ENCODE results near the gene CCDC116.
A peak's percentile ranks its signal among the peaks of the same experiment; 100 is the strongest.
"Not testable (repeated sequence)": the region's sequence is repeated elsewhere in the genome, so short reads cannot be mapped to it uniquely, and the experiment has no call there.

Gene CCDC116

DNA sequence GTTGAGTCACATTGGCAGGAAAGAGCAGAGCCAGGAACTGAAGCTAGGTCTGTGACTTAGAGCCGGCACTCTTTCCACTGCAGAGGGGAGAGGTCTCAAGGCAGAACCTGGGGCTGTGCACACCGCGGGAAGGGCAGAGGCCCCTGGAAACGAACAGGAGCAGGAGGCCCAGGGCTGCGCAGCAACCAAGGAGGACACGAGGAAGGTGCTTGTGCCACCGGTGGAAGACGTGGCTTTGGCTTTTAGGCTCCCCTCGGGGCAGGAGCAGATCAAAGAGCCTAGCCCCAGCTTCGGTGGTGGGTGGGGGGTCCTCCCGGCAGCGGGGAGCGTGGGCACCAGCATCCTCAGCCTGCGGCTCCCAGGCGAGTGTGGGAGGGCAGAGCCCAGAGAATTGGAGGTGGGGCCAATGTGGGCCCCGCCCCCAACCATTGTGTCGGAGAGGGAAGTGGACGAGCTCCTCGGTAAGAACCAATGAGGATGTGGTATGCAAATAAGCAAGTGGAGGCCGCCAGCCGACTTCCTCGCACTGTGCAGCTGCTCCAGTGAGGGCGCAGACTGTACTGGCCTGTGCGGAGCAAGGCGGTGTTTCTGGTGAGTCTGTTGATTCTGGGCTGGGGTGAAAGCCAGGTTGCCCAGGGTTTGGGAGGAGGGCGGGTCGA, at the start of gene CCDC116:
TSS of gene CCDC116 (plus strand) at position 524 of the 659 bp plus-strand sequence. CDS start 422 bp downstream, outside the sequence.
- no peak for DNase-seq (ENCODE audit: low spot score)

GRCh38 chr22:21582801-21583740, 49.5 kb upstream of the CCDC116 start:
- no peak for DNase-seq (ENCODE audit: low spot score)

DNA sequence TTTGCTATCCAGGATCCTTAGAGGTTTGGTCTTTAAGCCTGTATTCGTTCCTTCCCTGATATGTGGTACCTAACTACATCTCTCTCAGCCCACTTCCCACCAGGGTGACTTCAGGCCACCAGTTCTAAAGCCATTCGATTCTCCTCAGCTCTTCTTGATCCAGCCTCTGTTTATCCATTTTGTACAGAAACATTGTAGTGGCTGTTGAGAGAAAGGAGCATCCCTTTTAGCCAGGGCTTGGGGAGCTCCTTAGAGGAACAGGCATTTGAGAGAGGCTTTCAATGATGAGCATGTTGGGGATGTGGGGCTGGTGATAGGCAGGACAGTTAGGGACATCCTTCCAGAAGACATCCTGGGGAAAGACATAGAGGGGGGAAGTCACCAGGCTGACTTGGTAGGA, 47.2 kb upstream of the CCDC116 start:
- DNase-seq (ENCODE audit: low spot score) = no peak

DNA sequence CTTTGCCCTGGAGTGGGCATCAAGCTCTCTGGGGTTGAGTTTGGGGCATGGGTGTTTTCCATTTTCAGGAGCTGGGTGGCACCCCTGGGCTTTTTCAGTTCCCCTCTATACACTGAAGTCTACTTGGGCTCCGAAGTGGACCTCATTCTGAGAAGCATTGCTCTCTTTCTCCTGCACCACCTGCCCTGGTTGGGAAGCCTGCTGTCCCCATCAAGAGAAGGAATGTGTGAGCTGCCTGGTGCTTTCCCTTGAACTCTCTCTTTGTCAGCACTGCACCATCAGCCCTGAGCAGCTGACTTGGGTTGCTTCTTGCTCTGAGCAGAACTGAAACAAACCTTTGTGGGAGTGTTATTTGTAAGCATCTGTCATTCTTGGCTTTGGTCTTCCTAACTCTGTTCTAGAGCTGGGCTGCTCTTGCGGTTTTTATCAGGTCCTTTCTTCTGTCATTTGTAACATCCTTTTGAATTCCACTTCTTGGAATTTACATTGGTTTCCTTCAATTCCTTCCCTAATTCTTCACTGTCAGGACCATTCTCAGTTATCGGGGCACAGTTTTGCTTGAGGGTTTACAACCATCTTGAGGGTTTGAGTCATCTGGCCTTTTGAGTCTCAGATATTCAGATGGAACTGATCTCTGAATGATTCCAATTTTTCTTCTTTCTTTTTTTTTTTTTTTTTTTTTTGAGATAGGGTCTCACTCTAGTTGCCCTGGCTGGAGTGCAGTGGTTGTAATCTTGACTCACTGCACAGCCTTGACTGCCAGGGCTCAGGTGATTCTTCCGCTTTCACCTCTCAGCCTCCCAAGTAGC, 44.6 kb upstream of the CCDC116 start:
- DNase-seq (ENCODE audit: low spot score) = peak; percentile 86

DNA sequence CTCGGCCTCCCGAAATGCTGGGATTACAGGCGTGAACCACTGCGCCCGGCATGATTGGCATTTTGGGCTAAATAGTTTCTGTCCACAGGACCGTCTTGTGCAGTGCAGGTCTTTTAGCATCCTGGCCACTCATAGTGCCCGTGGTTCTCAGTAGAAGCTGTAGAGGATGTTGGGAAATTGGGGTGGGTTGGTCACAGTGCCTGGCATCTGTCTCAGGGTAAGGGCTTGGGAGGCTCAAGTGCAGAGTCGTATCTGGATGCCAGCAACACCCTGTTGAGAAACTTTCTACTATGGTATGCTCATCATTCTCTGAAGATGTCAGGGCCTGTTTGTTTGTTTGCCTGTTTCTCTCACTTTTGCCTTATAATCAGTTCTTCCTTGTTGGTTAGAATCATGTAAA, 43.2 kb upstream of the CCDC116 start:
- DNase-seq (ENCODE audit: low spot score) = no peak

- DNase-seq (ENCODE audit: low spot score) = peak; percentile 54
Measured at GRCh38 chr22:21590809-21591641, 41.5 kb upstream of the CCDC116 start.

DNA sequence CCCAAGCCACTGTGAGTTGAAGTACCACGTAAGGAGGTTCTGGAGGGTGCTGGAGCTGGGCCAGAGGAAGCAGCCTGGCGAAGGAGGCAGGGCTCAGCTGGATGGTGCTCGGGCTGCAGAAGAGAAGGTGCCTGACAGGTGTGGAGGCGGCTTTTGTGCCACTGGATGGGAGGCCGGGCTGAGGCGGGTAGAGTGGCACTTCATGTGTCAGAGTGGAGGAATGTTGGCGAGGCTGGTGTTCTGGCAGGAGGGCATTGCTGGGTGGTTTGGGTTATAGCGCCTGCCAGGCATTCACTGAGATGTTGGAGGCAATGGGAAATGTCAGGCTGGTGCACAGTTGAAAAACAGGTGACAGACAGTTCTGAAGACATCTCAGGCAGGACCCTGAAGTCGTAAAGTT, 40.9 kb upstream of the CCDC116 start:
- DNase-seq (ENCODE audit: low spot score) = no peak

- no peak for DNase-seq (ENCODE audit: low spot score)
Measured at GRCh38 chr22:21592422-21592821, 40.1 kb upstream of the CCDC116 start.

DNA sequence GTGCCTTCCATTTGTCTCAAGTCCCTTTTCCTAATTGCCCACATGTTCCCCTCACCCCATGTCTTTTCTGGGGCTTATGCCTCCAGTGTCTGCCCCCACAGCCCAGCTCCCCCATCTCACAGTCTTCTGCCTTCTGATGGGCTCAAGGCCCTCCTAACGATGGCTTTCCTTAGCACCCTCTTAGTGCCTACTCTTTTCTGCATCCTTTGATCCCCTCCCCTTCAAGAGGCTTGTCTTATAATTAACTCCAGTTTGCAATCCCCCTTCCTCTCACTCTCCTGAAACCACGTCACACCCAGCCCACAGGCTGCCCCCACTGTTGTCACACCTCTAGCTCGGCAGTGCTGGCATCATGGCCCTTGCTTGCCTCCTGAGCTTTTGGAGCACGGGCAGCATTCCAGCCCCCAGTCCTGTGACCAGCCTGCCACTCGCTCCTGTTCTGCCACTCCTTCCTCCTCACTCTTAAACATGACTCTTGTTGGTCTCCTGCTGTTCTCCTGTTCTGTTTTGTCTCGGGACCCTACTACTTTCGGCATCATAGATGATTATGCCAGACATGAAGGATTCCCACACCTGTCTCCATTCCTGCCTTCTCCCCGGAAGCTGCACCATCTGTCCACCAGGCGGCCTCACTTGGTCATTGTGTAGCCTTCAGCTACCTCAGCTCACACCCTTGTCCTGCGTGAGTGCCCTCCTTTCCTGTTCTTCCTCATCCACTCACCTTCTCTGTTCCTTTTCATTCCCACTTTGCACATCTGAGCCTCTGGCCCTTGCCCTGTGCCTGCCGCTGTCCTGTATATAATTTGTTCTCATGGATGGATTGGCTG, 38.9 kb upstream of the CCDC116 start:
- no peak for DNase-seq (ENCODE audit: low spot score)

GRCh38 chr22:21594865-21595452, 37.6 kb upstream of the CCDC116 start:
- DNase-seq (ENCODE audit: low spot score) = peak; percentile 49

DNA sequence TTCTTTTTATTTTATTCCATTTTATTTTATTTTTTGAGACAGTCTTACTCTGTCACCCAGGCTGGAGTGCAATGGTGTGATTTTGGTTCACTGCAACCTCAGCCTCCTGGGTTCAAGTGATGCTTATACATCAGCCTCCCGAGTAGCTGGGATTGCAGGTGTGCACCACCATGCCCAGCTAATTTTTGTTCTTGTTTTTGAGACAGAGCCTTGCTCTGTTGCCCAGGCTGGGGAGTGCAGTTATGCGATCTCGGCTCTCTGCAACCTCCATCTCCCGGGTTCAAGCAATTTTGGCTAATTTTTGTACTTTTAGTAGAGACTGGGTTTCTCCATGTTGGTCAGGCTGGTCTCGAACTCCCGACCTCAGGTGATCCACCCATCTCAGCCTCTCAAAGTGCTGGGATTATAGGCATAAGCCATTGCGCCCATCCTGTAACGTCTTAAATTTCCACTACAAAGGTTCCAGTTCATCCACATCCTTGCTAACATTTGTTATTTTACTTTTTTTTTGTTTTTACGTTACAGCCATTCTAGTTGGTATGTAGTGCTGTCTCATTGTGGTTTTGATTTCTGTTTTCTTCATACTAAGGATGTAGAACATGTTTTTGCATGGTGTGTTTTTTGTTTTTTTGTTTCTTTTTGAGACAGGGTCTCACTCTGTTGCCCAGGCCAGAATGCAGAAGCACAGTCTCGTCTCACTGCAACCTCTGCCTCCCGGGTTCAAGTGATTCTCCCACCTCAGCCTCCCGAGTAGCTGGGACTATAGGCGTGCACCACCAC, 36.0 kb upstream of the CCDC116 start:
- not testable (repeated sequence) for DNase-seq (ENCODE audit: low spot score)

DNA sequence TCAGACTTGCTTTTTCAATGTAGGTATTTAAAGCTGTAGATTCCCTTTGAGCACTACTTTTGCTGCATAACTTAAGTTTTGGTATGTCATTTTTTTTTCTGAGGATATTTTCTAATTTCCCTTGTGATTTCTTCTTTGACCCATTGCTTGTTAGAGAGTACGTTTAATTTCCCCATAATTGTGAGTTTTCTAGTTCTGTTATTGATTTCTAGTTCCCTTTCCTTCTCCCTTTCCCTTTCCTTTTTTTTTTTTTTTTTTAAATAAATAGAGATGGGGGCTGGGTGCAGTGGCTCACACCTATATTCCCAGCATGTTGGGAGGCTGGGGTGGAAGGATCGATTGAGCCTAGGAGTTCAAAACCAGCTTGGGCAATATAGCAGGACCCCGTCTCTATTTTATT, 34.3 kb upstream of the CCDC116 start:
- DNase-seq (ENCODE audit: low spot score) = no peak

GRCh38 chr22:21599053-21599893, 33.3 kb upstream of the CCDC116 start:
- no peak for DNase-seq (ENCODE audit: low spot score)

- DNase-seq (ENCODE audit: low spot score) = no peak
Measured at GRCh38 chr22:21602579-21602978, 30.0 kb upstream of the CCDC116 start.

- no peak for DNase-seq (ENCODE audit: low spot score)
Measured at GRCh38 chr22:21603973-21604372, 28.6 kb upstream of the CCDC116 start.

DNA sequence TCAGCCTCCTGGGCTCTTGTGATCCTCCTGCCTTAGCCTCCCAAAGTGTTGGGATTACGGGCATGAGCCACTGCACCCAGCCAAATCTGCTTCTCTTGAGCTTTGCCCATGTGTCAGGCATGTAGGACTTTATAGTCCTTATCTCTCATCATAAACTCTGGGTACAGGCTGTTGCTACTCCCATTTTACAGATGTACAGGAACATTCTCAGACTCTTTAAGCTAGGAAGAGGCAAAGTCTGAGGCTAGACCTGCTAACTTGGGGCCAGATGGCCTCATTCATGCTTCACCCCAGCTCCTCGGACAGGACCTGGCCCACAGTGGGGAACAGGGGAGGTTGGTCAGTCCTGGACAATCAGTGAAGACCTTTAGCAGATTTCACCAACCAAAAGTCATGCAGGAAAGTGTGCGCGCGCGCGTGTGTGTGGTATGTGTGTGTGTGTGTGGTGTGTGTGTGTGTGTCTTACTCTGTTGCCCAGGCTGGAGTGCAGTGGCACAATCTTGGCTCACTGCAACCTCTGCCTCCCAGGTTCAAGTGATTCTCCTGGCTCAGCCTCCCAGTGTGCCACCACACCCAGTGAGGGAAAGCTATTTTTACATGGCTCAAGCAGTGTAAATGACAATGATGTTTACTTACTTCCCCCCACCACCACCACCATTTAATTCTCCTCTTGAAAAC, 26.5 kb upstream of the CCDC116 start:
- DNase-seq (ENCODE audit: low spot score) = no peak

DNA sequence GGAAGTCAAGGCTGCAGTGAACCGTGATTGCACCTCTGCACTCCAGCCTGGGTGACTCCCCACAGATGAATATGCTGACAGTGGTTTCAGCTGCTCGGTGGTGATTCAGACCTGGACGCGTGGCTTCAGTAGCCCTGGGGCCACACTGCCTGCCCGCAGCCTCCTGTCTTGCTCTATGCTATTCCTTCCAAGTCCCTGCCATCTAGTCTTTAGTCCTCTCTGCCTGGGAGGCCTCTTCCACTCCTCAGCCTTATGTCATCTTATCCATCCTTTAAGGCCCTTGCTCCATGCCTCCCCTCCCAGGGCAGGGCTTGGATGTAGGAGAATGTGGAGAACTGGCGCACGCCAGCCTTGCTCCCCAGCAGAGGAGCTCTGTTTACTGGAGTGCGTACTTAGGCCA, 25.8 kb upstream of the CCDC116 start:
- DNase-seq (ENCODE audit: low spot score) = no peak

All from Ammon's horn (tissue), 1 donor.